Activated effector memory CD4-positive, alpha-beta T cell treated with Interleukin-2 at 50 U/mL for 16 hours (primary cell): ENCODE results near the gene KCNK17.
"Not testable (repeated sequence)": the region's sequence is repeated elsewhere in the genome, so short reads cannot be mapped to it uniquely, and the experiment has no call there.

Experiments
- DNase-seq: peaks from one replicate; pipeline ENCODE4 v3.0.0-alpha.2; 2020

The KCNK17 gene

DNA sequence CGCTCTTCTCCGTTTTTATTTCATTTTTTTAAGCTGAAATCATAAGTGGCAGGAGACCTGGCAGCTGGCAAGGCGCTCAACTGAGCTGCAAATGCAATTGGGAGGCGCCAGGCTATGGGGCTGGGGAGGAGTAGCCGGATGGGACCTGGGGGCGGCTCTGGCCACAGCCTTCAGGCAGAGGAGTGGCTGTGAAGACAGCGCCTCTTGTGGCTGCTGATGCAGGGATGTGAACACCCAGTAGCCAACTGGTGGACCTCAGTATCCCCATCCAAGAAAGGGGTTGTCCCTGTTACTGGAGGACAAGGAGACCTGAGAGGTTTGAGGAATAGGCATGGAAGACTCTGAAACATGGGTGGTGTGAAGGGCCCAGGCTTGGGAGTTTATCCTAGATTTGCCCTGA, 12.6 kb downstream of the KCNK17 start:
- DNase-seq, result no peak

DNA sequence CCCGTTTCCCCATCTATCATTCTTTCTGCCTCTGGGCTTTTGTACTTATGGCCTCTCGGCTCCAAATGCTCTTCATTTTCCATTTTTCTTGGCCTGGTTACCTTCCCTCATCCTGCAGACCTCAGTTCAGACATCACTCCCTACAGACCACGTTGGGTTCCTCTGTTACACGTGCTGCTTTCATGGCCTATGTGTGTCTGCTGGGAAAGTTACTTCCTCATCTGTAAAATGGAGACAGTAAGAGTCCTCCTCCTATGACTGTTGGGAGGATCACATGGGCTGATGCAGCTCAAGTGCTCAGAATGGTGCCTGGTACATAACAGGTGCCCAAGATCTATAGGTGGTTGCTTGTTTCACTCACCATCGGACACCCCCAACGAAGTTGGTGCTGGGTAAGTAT, 13.5 kb downstream of the KCNK17 start:
- DNase-seq, result no peak

DNA sequence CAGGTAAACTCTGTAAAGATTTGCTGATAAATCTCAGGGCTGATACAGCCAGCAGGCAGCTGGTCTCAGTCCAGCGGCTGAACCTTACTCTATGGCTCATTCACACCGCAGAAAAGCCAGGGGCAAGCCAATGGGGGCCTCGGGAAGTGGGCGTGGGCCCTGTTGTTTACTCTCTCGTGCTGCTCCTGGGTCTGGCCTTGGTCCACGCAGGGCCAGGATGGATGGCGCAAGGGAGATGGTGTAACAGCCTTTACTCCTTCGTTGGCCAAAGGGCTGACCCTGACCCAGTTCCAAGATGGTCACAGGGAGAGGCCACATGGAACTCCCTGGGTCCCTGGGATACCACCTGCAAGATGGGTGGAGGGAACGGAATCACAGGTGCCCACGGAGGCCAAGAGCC, 16.2 kb downstream of the KCNK17 start:
- DNase-seq, result no peak

- DNase-seq, result no peak
These were observed 17.2 kb downstream of the KCNK17 start for GRCh38 chr6:39296745-39297640.

DNA sequence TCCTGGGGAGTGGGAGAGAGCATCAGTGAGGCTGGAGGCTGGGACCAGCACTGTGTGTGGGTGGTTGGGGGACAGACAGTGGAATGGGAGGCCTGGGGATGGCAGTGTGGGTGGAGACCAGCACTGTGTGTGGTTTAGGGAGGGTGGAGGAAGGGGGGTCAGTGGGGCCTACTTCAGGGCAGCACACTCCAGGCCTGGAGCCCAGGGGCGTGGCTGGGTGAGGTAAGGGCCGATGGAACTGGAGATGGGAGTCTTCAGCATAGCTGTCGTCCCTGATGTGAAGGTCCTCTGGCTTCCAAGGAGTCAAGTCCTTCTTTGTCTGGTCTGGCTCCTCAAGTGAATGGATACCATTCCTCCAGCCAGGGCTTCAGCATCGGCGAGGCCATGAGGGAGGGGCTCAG, 18.6 kb downstream of the KCNK17 start:
- no peak for DNase-seq

GRCh38 chr6:39294899-39295298, 19.3 kb downstream of the KCNK17 start:
- DNase-seq, result no peak

- no peak for DNase-seq
These were observed 20.1 kb downstream of the KCNK17 start for GRCh38 chr6:39294133-39294532.

GRCh38 chr6:39292637-39293036, 21.6 kb downstream of the KCNK17 start:
- DNase-seq, result no peak

- no peak for DNase-seq
These were observed 24.7 kb downstream of the KCNK17 start for GRCh38 chr6:39289490-39289889.

- no peak for DNase-seq
These were observed 26.6 kb downstream of the KCNK17 start for GRCh38 chr6:39287601-39288000.

DNA sequence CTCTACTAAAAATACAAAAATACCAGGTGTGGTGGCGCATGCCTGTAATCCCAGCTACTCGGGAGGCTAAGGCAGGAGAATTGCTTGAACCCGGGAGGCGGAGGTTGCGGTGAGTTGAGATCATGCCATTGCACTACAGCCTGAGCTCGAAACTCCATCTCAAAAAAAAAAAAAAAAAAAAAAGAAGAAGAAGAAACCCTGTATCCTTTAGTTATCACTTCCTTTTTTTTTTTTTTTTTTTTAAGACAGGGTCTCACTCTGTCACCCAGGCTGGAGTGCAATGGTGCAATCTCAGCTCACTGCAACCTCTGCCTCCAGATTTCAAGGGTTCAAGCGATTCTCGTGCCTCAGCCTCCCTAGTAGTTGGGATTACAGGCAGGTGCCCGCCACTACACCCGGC, 27.6 kb downstream of the KCNK17 start:
- not testable (repeated sequence) for DNase-seq

DNA sequence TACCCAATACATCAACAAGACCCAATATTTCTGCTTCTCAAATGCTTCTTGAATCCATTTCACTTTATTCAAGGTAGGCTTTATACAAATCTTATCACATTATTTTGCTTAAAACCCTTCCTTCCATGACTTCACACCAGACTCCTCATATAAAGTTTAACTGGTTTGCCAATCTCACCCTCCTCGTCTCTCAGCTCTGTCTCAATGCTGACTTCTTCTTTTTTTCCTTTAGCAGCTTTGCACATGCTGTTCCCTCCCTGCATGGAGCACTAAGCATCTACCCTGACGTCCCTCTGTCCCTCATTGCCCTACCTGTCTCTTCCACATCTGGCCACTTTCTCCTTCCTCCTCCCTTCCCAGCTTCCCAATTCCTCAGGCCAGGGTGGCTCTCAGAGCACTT, 31.4 kb downstream of the KCNK17 start:
- no peak for DNase-seq

- DNase-seq, result no peak
These were observed 32.8 kb downstream of the KCNK17 start for GRCh38 chr6:39281312-39281980.

- DNase-seq, result no peak
These were observed 33.9 kb downstream of the KCNK17 start for GRCh38 chr6:39280247-39280731.

DNA sequence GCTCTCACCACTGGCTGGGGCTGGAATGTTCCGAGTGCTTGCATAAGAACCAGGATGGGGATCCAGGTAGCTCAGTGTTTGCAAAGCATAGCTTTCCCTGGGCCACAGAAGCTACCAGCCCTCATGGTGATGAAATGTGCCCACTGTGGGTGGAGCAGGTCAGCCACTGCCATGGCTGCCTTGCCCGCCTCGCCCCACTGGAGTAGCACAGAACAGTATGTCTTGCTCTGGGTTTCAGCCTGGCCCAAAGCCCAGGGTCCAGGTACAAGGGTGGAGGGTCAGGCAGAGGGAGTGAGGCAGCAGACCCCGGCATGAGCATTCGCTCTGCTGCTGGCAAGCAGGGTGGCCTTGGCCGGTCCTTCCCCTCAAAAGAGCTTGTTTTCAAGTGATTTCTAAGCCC, 34.7 kb downstream of the KCNK17 start:
- no peak for DNase-seq

DNA sequence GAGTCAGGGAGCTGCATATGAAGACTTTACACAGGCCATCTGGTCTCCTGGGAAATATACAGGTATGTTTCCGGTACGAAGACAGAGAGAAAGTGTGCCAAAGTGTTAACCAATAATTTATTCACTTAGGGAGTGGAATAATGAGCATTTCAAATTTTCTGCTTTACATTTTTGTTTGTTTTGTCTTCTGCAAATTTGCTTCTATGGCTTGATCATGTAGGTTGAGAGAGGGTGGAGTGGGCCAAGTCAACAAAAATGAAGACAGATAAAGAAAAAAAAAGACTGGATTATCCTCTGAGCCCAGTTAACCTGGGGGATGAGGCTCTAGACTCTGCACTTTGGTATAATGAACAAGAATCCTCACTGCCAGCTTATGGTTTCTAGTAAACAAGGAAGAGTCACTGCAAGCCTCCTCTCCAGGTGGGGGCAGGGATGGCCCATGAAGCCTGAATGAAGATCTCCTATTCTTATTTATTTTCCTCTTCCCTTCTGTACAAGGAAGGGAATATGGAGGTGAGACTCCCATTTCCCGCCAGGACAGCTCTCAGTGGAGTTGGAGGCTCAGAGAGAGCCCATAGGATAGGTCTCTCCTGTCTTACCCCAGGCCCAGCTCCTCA, 37.7 kb downstream of the KCNK17 start:
- DNase-seq, result no peak

DNA sequence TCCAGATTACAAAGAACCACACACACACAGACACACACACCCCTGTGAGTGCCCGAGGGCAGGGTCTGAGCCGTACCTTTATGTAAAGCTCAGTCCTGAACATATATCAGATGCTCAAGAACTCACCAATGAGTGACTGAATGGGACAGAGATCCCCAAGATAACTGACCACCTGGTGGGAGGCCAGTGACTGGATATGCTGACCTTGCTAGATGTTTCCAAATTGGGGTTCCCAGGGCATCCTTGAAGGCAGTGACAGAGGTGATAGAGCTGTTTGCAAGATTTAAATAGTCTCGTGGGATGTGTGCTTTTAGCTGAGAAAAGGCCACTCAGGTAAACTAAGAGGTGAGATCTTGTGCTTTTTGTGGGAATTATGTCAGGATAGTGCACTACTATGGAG, 39.3 kb downstream of the KCNK17 start:
- DNase-seq, result no peak

DNA sequence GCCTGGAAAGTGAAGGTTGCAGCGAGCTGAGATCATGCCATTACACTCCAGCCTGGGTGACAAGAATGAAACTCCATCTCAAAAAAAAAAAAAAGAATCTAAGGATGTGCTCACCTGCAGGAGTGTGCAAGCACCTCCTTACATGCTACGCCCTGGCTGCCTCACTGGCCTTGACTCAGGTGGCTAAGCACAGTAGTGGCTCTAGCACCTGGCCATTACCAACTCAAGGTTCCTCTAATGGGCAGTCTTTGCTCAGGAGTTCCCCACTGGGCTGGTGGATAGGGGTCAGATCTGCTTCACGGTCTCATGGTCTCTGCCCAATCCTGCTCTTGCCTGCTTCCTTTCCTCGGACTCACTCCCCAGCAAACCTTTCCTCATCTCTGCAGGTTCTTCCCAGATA, 39.7 kb downstream of the KCNK17 start:
- DNase-seq, result no peak

DNA sequence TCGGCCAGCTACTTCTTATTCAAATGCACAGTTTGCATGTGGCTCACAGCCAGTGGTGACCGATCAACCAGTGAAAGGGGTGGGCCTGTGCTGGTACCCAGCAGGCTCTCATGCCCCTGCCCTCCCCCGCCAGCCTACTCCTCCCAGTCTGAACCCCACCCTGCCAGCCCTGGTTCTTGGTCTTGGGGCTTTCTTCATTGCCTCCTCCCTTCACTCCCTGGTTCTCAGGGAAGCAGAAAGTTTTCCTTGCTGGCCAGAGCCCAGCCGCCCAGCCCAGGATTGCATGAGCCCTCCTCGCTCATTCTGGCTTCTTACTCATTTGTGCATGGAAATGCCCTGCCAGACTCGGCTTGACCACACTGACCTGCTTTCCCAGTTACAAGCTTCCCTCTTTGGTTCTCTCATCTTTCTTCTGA, 40.8 kb downstream of the KCNK17 start:
- no peak for DNase-seq

- no peak for DNase-seq
These were observed 44.3 kb downstream of the KCNK17 start for GRCh38 chr6:39269961-39270360.

DNA sequence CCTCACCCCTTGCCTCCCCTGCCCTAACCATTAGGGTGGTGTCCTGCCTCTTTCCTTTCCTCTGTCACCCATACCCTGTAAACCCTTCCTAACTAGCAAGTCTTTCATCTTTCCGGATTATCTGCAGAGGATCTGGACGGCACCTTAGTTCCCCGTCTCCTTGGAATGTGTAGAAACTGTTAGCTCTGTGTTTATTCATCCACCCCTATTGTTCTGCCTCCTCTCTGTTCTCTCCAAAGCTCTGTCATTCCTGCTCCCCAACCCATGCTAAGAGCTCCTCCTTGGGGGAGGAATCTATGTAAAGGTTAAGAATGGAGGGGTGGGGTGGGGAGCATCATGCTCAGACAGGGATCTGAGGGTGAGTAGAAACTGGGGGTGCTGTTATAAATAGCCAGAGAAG, 45.5 kb downstream of the KCNK17 start:
- no peak for DNase-seq

DNA sequence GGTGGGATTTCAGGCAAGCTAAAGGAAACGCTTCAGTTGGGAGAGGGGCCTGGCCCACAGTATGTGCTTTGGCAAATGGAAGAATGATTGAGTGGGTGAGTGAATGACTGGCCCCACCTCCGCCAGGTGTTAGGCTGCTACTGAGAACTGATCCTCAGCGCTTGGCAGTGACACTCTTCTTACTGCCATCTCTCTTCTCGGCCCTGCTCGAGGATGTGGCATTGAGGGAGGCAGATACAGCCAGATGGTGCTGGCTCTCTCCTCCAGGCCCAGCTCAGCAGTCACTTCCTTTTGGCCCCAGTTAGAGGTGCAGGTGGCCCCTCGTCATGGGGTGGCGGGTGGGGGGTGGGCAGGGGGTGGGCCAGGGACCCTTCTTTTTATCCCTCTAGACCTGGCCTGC, 46.0 kb downstream of the KCNK17 start:
- no peak for DNase-seq

DNA sequence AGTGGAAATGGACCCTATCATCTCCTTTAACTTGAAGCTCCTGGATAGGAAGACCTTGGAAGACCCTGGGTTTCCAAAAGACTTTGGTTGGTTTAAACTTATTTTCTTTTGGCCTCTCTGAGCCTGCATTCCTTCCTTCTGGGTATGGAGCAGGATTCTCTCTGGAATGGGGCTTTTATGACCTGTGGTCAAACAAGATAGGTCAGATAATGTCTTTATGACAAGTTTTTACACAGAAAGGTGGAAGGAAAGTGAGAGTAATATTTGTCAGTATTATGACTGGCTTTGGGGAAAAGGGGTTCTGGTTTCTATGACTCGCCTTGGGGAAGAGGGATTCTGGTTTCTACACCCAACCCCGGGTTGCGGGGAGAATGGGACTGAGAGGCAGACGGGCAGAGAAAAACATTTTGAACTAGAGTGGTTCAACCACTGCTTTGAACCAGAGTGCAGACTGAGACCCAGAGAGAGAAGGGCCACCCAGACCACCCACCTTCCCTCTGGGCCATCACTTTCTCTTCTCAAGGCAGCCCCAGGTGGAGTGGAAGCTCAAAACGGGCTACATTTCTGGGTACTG, 47.4 kb downstream of the KCNK17 start:
- DNase-seq, result no peak

DNA sequence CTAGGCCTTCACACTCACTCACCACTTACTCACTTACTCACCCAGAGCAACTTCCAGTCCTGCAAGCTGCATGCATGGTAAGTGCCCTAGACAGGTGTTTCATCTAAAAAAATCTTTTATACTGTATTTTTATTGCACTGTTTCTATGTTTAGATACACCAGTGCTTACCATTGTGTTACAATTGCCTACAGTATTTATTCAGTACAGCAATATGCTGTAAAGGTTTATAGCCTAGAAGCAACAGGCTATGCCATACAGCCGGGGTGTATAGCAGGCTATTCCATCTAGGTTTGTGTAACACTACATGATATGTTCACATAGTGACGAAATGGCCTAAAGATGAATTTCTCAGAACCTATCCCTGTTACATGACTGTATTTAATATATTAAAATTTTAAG, 47.8 kb downstream of the KCNK17 start:
- DNase-seq, result no peak
